Karpas-422 (cell line): ENCODE measurements around the gene AVPI1. TPM values are rescaled to one million over a fixed set of nuclear protein-coding genes. Genes with fewer than 3 reads are reported as not detected.
"Not testable (repeated sequence)": the region's sequence is repeated elsewhere in the genome, so short reads cannot be mapped to it uniquely, and the experiment has no call there.

Experiments
- DNase-seq: peaks from one replicate; pipeline ENCODE4 v3.0.0-alpha.2; 2015
- H2AFZ ChIP-seq: fragments of 200-600 bp; sonication (generic); 2 replicates; pipeline ENCODE4 v1.6.1; 2014; ENCODE audit warnings: antibody characterized with exemption, low read length, mixed read lengths
- H3K27ac ChIP-seq: fragments of 200-600 bp; sonication (generic); 2 replicates; pipeline ENCODE4 v1.5.1; 2014; ENCODE audit warnings: mild to moderate bottlenecking, low read length, moderate library complexity
- H3K27me3 ChIP-seq: fragments of 200-600 bp; sonication (generic); 2 replicates; pipeline ENCODE4 v1.6.1; 2014; ENCODE audit warnings: low read length, mixed read lengths
- H3K36me3 ChIP-seq: fragments of 200-600 bp; sonication (generic); 2 replicates; pipeline ENCODE4 v1.6.1; 2014; ENCODE audit warnings: low read length, mixed read lengths; ENCODE audit not compliant: insufficient read depth
- H3K4me1 ChIP-seq: fragments of 200-600 bp; sonication (generic); 2 replicates; pipeline ENCODE4 v1.6.1; 2014; ENCODE audit warnings: mild to moderate bottlenecking, low read length, mixed read lengths
- H3K4me2 ChIP-seq: fragments of 200-600 bp; sonication (generic); 2 replicates; pipeline ENCODE4 v1.6.1; 2014; ENCODE audit warnings: low read length, low read depth, mild to moderate bottlenecking; ENCODE audit not compliant: poor library complexity, severe bottlenecking
- H3K4me3 ChIP-seq: fragments of 200-600 bp; sonication (generic); 2 replicates; pipeline ENCODE4 v1.5.1; 2014; ENCODE audit warnings: mild to moderate bottlenecking, antibody characterized with exemption, low read length, mixed read lengths
- H3K79me2 ChIP-seq: fragments of 200-600 bp; sonication (generic); 2 replicates; pipeline ENCODE4 v1.6.1; 2014; ENCODE audit warnings: mild to moderate bottlenecking, low read length, mixed read lengths
- H3K9ac ChIP-seq: fragments of 200-600 bp; sonication (generic); 2 replicates; pipeline ENCODE4 v1.6.0; 2014; ENCODE audit warnings: low read length
- H3K9me2 ChIP-seq: fragments of 200-600 bp; sonication (generic), shearing (Covaris generic); replicated peaks from 2 replicates; pipeline ENCODE4 v1.6.0; 2014; ENCODE audit warnings: mild to moderate bottlenecking, low read length, moderate library complexity; ENCODE audit not compliant: insufficient read depth
- H3K9me3 ChIP-seq: fragments of 300-700, 200-600 bp; sonication (generic); 2 replicates; pipeline ENCODE4 v1.6.1; 2014; ENCODE audit warnings: low read length, mixed read lengths
- H4K20me1 ChIP-seq: fragments of 200-600 bp; sonication (generic); 2 replicates; pipeline ENCODE4 v1.6.1; 2014; ENCODE audit warnings: mild to moderate bottlenecking, antibody characterized with exemption, low read length, low read depth; ENCODE audit not compliant: insufficient read depth
- total RNA-seq: library from RNA; depleted of rRNA; stranded (reverse); fragments of >200 nt; shearing (Covaris generic); gene quantifications from 2 replicates; pipeline ENCODE4 v1.2.3, GENCODE V29; 2014; ENCODE audit warnings: low replicate concordance

AVPI1 gene
- total RNA-seq, 1 experiment from 2014 or later = not detected

DNA sequence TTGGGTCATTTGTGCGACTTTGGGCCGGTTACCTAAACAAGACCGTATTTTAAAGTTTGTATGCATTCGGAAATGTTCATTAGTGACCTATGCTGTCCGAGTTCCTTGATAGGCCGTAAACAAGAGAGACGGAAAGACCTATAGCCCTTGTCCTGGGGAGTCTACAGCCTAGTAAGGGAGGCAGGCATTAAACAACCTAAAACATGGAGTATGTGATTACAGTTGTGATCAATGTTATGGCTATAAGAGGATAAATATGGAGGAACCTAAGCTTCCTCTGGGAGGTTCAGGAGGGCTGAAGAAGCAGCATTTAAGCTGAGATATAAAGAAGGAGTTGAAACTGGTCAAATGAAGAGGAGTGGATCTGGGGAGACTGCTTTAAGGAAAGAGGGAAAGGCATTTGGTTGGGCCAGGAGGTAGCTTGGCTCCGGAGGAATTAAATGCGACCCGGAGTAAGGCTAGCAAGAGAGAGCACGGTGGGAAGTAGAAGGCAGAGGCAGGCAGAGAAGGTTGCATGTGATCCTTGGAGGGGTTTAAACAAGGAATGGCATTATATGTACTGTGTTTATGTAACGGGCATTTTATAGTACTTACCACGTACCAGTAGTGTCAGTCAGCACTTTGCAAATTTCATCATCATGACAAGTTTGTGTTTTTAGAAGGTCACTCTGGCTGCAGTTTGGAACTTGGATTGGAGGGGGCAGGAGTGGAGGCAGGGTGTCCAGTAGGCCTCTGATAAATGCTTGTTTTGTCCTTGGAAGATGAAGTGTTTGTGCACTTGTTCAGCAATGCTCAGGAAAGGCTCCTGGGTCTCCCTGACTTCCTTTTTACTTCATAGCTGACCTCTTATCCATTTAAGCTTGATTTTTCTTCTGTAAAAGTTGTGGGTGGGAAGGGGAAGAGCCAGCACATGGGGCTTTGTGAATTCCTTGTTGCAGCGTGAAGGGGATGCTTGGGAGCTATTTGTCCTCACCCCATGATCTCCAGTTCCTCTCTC lies 1.0 kb upstream of the AVPI1 start:
- Histone ChIP-seq H4K20me1 (no peaks in the 10 kb centered on the region), H3K79me2 (no peaks in the 10 kb centered on the region), H3K9me3 (no peaks in the 10 kb centered on the region), H2AFZ (peak overlapping the region; percentile 94), H3K4me1 (peaks cover 11% of the 10 kb centered on the region), H3K4me3 (peak overlapping the region; percentile 64), H3K9ac (peak overlapping the region; percentile 72), H3K9me2 (no peaks in the 10 kb centered on the region), H3K27ac (no peak overlapping the region), H3K4me2 (peak overlapping the region; percentile 73), H3K27me3 (no peaks in the 10 kb centered on the region), H3K36me3 (no peaks in the 10 kb centered on the region)
- no peak for DNase-seq

DNA sequence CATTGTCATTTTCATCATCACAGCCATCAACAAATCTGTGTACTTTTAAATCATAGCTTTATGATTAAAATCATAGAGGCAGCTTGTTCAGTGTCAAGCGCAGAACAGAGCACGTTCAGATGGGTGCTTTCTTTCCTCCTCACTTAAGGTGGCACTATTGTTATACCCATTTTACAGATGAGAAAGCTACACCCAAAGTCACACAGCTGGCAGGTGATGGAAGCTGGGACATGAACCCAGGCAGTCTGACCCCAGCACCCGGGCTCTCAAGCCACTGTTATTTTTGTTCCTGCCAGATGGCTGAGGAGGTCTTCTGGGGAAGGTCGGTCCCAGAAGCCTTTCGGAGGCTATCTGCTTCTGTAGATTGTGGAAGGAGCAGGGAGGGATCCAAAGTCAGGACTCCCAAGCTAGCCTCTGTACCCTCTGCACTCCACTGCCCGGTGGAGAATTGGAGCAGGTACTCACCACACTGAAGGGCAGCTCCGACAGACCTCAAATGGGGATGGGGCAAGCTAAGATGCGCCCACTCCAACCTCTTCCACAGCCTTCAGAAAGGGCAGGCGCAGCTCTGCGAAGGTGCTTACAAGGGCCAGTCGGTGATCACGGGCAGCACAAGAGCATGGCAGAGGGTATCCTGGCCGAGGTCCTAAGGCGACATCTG lies 610 bp downstream of the AVPI1 start:
- Histone ChIP-seq H3K27ac (no peak overlapping the region), H3K4me1 (peaks cover 11% of the 10 kb centered on the region), H3K9me3 (no peaks in the 10 kb centered on the region), H3K9me2 (no peaks in the 10 kb centered on the region), H3K4me3 (peak overlapping the region; percentile 34; the same call in 1 of the 2 replicates), H4K20me1 (no peaks in the 10 kb centered on the region), H3K9ac (no peak overlapping the region), H3K4me2 (no peak overlapping the region), H3K79me2 (no peaks in the 10 kb centered on the region), H2AFZ (no peak overlapping the region), H3K36me3 (no peaks in the 10 kb centered on the region), H3K27me3 (no peaks in the 10 kb centered on the region)
- DNase-seq = no peak

DNA sequence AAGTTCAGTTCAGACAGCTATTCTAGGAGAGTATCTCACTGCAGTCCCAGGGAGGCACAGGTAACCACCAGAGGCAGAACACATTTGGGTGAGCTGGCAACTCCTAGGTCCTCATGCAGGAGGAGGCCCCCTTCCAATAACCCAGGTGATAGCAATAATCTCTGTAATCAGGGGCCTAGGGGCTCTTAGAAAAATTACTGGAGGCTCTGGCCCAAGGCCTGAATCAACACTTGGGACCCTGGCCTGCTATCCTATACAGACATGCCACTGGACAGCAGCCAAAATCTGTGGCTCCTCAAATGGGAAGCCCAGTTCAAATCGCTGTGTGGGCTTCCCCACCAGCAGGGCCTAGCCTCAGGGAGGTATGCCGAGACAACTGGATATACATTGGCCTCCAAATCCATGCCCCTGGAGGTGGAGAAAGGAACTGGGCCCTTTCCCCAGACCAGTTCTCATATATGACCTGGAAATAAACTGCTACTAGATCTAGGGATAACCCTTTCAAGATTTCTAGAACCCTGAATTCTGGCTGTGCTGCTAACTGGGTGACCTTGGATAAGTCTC lies 1.6 kb downstream of the AVPI1 start:
- no peaks in the 10 kb centered on the region for H4K20me1 ChIP-seq
- no peaks in the 10 kb centered on the region for H3K9me2 ChIP-seq
- no peaks in the 10 kb centered on the region for H3K27me3 ChIP-seq
- H3K4me2 ChIP-seq = no peak overlapping the region
- H3K9me3 ChIP-seq = no peaks in the 10 kb centered on the region
- no peak overlapping the region for H2AFZ ChIP-seq
- H3K9ac ChIP-seq = no peak overlapping the region
- no peak for DNase-seq
- H3K79me2 ChIP-seq = no peaks in the 10 kb centered on the region
- no peak overlapping the region for H3K27ac ChIP-seq
- H3K4me1 ChIP-seq = peaks cover 11% of the 10 kb centered on the region
- H3K36me3 ChIP-seq = no peaks in the 10 kb centered on the region
- H3K4me3 ChIP-seq = no peak overlapping the region

DNA sequence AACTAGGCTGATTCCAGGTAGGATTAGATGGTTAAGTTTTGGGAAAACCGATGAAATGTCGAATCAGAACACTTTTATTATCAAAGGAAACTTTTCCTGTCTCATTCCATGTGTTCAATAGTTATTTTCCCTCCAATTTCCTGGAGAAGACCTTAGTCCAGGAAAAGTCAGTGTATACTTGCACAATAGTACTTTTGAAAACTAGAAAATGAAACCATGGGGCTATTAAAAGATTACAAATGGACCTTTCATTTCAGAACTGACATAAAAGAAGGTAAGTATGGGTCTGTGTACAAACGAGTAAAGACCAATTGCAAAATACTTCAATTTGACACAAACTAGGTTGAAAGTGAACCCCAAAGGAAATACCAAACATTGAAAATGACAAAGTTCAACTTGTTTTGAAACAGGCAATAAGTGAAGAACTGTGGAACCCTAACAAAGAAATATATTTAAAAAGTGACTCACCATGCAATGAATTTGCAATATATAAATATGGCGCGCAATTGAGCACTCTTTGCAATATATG lies 2.1 kb downstream of the AVPI1 start:
- H3K9me3 ChIP-seq = no peaks in the 10 kb centered on the region
- no peaks in the 10 kb centered on the region for H3K36me3 ChIP-seq
- no peak overlapping the region for H2AFZ ChIP-seq
- no peaks in the 10 kb centered on the region for H4K20me1 ChIP-seq
- H3K4me3 ChIP-seq = no peak overlapping the region
- no peak for DNase-seq
- no peaks in the 10 kb centered on the region for H3K79me2 ChIP-seq
- H3K9me2 ChIP-seq = no peaks in the 10 kb centered on the region
- no peak overlapping the region for H3K9ac ChIP-seq
- H3K4me2 ChIP-seq = no peak overlapping the region
- peaks cover 11% of the 10 kb centered on the region for H3K4me1 ChIP-seq
- H3K27ac ChIP-seq = no peak overlapping the region
- H3K27me3 ChIP-seq = no peaks in the 10 kb centered on the region

DNA sequence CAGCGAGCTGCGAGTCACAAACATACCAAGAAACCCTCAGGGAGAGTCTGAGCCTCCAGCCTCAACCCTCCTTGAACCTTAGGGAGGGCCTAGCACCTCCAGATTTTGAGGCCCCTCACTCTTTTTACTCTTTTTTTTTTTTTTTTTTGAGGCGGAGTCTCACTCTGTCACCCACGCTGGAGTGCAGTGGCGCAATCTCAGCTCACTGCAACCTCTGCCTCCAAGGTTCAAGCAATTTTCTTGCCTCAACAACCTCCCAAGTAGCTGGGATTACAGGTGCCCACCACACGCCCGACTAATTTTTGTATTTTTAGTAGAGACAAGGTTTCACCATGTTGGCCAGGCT lies 2.7 kb downstream of the AVPI1 start:
- not testable (repeated sequence) for DNase-seq, H4K20me1 ChIP-seq, H3K4me2 ChIP-seq, H3K9me2 ChIP-seq, H3K79me2 ChIP-seq, H3K27me3 ChIP-seq, H2AFZ ChIP-seq, H3K9me3 ChIP-seq, H3K9ac ChIP-seq, H3K4me3 ChIP-seq, H3K36me3 ChIP-seq, H3K27ac ChIP-seq
- H3K4me1 ChIP-seq = peaks cover 11% of the 10 kb centered on the region

DNA sequence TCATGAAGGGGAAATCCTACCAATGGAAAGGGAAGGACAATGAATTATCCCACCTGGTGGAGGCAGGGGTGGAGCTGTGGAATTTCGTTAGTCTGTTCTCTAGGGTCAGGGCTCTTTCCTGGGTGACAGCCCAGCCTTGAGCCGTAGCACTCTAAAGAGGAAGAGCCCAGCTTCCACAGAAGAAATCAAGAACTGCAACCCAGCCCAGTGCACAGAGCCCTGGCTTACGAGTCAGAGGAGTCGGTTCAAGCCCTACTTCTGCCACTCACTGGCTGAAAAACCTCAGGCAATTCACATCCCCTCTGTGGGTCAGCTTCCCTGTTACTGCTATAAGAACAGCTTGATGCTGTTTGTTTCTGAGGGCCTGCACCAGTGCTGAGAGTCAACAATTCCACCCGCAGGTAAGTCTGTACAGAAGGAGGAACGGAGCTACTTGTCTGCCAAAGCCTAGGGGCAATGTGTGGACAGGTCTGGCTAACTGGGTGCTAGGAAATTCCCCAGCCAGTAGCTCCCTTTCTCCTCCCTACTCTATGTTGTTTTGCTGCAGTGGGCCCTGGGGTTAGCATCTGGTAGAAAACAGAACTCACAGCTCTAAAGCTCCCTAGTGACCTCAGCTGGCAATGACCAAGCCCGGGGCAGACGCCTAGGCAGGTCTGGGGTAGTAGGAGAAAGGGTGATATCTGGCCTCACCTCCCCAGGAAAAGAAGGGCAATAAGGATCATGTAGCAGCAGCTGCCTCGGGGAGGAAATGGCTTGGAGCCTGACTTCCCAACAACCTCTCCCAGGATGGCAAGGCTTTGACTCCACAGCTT lies 3.3 kb downstream of the AVPI1 start:
- Histone ChIP-seq H3K4me2 (no peak overlapping the region), H3K4me1 (peaks cover 11% of the 10 kb centered on the region), H3K9me2 (no peaks in the 10 kb centered on the region), H3K27ac (no peak overlapping the region), H3K27me3 (no peaks in the 10 kb centered on the region), H3K4me3 (no peak overlapping the region), H4K20me1 (no peaks in the 10 kb centered on the region), H3K9ac (no peak overlapping the region), H3K9me3 (no peaks in the 10 kb centered on the region), H3K36me3 (no peaks in the 10 kb centered on the region), H2AFZ (no peak overlapping the region), H3K79me2 (no peaks in the 10 kb centered on the region)
- DNase-seq = no peak

DNA sequence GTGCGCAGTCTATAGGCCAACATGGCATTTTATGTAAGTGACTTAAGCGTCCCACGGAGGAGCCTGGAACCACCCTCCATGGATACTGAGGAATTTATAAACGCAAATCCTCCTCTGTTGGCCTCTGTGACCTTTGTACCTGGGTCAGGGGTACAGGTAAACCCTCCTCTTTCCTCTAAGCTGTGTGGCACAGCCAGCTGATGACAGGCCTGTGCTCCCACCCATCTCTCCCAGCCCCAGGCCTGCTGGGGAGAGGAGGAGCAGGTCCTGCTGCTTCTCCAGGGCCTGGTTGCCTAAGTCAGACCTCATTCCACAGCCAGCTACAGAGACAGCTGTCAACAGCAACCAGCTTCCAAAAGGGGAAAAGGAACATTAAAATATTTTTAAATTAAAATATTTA lies 5.0 kb downstream of the AVPI1 start:
- DNase-seq = no peak
- Histone ChIP-seq H4K20me1 (no peaks in the 10 kb centered on the region), H3K36me3 (no peaks in the 10 kb centered on the region), H3K27ac (no peak overlapping the region), H3K4me3 (no peak overlapping the region), H3K9me2 (no peaks in the 10 kb centered on the region), H3K4me2 (no peak overlapping the region), H3K79me2 (no peaks in the 10 kb centered on the region), H2AFZ (no peak overlapping the region), H3K9me3 (no peaks in the 10 kb centered on the region), H3K9ac (no peak overlapping the region), H3K27me3 (no peaks in the 10 kb centered on the region), H3K4me1 (peaks cover 7% of the 10 kb centered on the region)
